Skeletal muscle cell (primary cell): ENCODE data around the gene ZFP57.

ENCODE experiments used
- DNase-seq: peaks from one replicate; pipeline ENCODE4 v3.0.0-alpha.2; 2010; ENCODE audit warnings: low read depth
- H3K4me3 ChIP-seq: 2 replicates; pipeline ENCODE4 v1.5.1; 2011; ENCODE audit warnings: low read depth, mild to moderate bottlenecking, control low read depth, low read length, moderate library complexity

ZFP57 gene

DNA sequence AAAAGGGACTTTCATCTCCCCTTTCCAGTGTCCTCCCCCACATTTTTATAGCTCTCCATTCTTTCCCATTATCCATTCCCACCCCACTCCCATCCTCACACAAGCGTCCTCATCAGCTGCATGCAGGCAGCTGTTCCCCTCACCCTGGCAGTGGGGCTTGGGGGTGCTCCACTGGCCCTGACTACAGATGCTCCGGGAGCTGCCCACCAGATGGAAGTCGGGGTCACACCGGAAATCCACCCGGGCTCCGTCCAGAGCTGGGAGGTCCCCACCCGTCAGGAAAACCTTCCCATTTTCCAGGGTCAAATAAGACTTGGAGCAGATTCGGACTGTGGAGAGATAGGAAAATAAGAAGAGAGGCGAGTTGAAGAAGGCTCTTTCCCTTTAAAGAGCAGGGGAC, 50.6 kb downstream of the ZFP57 start:
- no peak overlapping the region for H3K4me3 ChIP-seq
- DNase-seq: no peak

DNA sequence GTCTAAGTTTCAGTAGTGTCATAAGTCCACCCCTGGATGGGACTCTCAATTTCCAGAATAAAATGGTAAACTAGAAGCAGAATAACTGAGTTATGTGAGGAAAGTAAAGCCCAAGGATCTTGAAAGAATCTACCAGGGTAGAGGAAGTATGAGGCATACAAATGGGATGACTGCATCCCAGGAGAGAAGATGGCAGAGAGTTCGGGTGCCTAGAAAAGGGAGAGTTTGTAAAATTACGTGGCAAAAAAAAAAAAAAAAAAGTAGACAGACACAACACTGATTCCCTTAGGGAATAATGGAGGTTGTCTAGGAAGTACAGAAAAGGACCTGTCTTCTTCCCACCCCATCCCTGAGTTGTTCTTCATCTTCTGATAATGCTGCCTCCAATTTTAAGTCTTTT, 51.4 kb downstream of the ZFP57 start:
- no peak for DNase-seq
- no peak overlapping the region for H3K4me3 ChIP-seq

DNA sequence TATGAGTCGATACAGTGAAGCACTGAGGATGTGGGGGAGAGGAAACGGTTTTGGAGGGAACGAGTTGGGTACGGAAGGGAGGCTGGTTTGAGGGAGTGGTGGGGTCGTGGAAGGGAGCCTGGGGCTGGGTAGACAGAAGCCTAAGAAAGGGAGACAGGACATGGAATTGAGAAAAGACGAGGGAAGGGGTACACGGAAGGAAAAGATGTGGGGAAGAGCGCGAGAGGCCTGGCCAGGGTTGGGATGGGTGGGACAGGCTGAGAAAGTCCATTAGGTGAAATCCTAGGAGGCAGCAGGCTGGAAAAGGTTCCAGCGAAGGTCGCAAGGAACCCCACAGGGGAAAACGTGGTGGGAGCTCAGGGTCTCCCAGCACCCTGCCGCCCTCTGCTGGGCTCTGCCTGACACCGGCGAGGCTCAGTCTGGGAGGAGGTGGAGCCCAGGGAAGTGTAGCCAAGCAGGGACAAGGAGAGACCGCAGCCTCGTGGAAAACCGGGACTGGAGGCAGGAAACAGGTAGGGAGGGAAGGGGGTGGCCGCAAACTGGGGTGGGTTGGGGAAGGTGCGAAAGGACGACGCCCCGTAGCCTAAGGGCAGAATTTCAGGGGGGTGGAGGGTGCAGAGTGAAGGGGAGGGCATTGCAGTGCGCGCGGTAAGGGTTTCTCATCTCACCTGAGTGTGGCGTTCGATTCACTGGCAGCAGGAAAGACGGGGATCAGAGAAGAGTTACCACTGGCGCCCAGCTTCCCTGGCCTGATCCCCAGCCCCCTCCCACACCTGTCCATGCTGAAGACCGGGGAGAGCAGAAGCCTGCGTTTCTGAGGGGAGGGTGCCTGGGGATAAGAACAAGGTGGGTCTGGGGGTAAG, 52.3 kb downstream of the ZFP57 start:
- peak; percentile 25 for DNase-seq

DNA sequence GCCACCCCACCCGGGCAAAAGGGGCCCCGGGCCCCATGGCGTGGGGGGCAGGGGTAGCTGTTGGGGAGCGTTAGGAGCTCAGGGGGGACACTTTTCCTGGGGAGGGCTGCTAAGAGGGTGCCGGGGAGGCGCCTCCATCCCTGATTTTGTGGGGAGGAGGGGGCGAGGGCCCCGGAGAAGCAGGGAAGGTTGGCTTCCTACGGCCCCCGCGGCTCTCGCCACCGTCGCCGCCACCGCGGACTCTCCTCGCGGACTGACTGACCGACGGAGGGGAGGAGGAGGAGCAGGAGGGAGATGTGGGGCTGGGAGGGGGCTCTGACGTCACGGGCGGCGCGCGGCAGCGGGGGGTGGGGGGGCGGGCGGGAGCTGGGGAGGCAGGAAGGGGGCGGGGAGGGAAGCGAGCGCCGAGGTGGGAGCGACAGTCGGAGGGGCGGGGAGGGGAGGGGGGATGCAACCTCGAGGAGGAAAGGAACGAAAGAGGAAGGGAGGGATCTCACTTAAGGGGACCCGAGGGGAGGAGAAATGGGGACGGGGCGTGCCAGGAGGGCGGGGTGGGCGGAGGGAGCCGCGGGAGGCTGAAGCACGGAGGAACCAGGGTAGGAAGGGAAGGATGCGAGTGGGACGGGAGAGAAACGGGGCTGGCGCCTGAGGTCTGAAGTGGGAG, 53.1 kb downstream of the ZFP57 start:
- DNase-seq: peak; percentile 81

More for the DNA sequence above, 52.3 kb downstream of the ZFP57 start:
- H3K4me3 ChIP-seq: peak overlapping the region; percentile 70

DNA sequence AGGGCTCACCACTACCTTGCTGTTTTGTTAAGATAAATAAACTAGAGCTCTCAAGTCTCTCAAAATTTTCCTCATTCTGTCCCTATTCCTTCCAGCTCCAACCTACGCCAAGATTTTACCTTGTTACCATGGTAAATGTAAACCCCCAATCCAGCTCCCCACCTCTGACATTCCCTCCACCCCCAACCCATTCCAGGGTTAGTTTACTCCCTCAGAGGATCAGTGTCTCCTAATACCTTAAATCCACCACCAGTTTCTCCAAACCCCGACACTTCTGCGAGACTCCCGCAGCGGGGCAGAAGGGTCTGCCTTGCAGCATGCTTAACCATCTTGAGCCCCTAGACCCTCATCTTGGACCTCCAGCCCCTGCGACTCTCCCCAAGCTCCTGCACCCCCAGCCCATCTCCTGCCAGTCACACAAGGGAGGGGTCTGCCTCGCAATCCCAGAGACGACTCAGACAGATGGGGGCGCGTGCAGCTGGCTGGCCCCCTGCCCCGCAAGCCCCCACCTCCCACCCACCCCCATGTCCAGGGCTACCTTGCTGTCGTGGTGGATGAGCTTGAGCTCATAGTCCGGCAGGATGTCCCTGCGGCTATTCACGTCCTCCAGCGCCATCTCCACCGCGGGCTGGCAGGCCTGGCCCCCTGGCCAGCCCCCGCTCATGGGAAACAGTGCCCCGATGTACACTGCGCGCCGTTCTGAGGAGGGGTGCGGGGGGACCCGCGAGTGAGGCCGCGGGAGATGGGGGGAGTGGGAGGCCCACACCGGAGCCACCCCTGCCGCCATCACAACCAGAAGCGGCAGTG, 53.8 kb downstream of the ZFP57 start:
- peak overlapping the region; percentile 70 for H3K4me3 ChIP-seq
- no peak for DNase-seq

More for the DNA sequence above, 53.1 kb downstream of the ZFP57 start:
- H3K4me3 ChIP-seq: peak overlapping the region; percentile 70

DNA sequence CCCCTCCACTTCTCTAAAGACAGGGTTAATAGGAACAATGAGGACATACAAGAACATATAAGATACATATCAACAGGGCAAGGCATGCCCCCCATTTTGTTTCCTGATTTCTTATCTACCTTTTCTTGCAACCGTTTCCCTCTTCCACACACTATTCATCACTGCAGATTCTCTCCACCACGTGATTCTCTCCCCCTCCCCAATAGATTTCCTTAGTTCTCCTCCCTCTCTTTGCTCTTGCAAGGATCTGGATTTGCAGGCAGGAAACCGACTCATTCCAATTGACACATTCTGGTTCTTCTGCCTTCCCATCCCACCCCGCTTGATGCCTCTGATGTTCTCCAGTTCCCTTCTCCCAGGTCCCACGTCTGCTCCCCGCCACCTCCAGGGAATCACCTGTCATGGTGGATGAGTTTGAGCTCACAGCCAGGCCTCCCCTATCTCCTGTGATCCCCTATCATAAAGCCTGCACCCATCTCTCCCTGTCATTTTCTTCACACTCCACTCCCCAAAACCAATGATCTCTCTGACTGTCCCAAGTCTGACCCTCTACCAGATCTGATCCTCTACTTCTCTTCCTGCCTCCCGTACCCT, 55.5 kb downstream of the ZFP57 start:
- no peak overlapping the region for H3K4me3 ChIP-seq

DNA sequence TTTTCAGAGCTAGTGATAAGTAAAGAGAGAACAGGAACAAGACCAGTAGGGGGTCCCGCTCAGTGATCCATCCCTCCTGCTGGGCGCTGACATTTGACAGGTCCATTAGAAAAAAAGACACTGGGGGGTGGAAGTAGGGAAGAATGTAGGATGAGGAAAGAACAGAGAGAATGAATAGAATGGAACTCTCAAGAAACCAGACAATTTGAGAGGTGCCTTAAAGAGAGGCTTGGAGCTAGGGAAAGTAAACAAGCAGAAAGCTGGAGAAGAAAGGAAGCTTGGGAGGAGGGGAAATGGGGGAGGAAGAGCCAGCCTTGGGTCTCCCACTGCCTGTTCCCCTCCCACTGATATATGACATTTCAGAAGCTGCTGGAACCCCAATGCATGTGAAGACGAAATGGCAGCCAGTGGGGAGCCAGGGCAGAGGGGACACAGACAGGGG, 56.4 kb downstream of the ZFP57 start:
- no peak overlapping the region for H3K4me3 ChIP-seq
- DNase-seq: no peak

More for the DNA sequence above, 55.5 kb downstream of the ZFP57 start:
- no peak for DNase-seq
